Endothelial cell of umbilical vein (primary cell): ENCODE results near the gene PGBD2. TPM values are rescaled to one million over a fixed set of nuclear protein-coding genes. Genes with fewer than 3 reads are reported as not detected.

Experiments used
- BruUV-seq: library from RNA; stranded (reverse); fragments of 400-500 nt; replicated peaks from 2 replicates; lab custom pipeline; 2021; lab: Mats Ljungman, UMichigan
- CTCF ChIA-PET: fragments of 300-600, 350-600 bp; sonication (Branson Sonifier 250); formaldehyde crosslinking; loops from one replicate; lab custom pipeline; 2021; ENCODE audit warnings: antibody characterized with exemption, inconsistent platforms; lab: Charles Lee
- POLR2A ChIA-PET: fragments of 300-600, 350-600 bp; sonication (Branson Sonifier 250); formaldehyde crosslinking; loops from one replicate; lab custom pipeline; 2021; ENCODE audit warnings: antibody characterized with exemption, inconsistent platforms; lab: Charles Lee
- DNase-seq: peaks from one replicate; pipeline ENCODE4 v3.0.0-alpha.2; 2011; ENCODE audit warnings: low read depth, low spot score
- FAIRE-seq: peaks from 2 replicates; lab custom pipeline; 2011; peaks lifted over from hg19 to GRCh38; lab: Jason Lieb, UNC
- H2AFZ ChIP-seq: 2 replicates; pipeline ENCODE4 v1.6.0; 2012; ENCODE audit warnings: low read depth, low read length, control low read depth, inconsistent platforms
- H3K27ac ChIP-seq: 2 replicates; pipeline ENCODE4 v1.5.1; 2011; ENCODE audit warnings: low read depth, mild to moderate bottlenecking, control low read depth, low read length, moderate library complexity; ENCODE audit not compliant: insufficient read depth
- H3K27me3 ChIP-seq, 2 experiments: 2 replicates each; pipeline versions ENCODE4 v1.6.0 to v1.6.1; 2011; ENCODE audit warnings: low read length in 2 of 2, mixed read lengths in 1 of 2; ENCODE audit not compliant: control insufficient read depth in 2 of 2, insufficient read depth in 2 of 2
- H3K36me3 ChIP-seq, 2 experiments: 2 replicates in 1 of 2; 3 replicates in 1 of 2; pipeline ENCODE4 v1.5.1; 2011; ENCODE audit warnings: low read length in 2 of 2, mild to moderate bottlenecking in 1 of 2, moderate library complexity in 1 of 2; ENCODE audit not compliant: control insufficient read depth in 2 of 2, insufficient read depth in 2 of 2; ENCODE audit errors: extremely low read depth in 1 of 2
- H3K4me1 ChIP-seq: 3 replicates; pipeline ENCODE4 v1.5.1; 2011; ENCODE audit warnings: mild to moderate bottlenecking, low read length; ENCODE audit not compliant: control insufficient read depth, insufficient read depth; ENCODE audit errors: extremely low read depth
- H3K4me2 ChIP-seq: 2 replicates; pipeline ENCODE4 v1.6.1; 2011; ENCODE audit warnings: low read length, control low read depth, mixed read lengths; ENCODE audit not compliant: insufficient read depth
- H3K4me3 ChIP-seq, 3 experiments: fragments of 200-600 bp in 1 of 3; sonication (generic), shearing (Covaris generic) in 1 of 3; replicated peaks in 1 of 3; 2 replicates each; pipeline ENCODE4 v1.5.1; 2011 to 2016; ENCODE audit warnings: control low read depth in 3 of 3, low read length in 3 of 3, mild to moderate bottlenecking in 2 of 3, inconsistent platforms in 1 of 3, low read depth in 1 of 3, moderate library complexity in 1 of 3; ENCODE audit not compliant: insufficient read depth in 1 of 3
- H3K79me2 ChIP-seq: 2 replicates; pipeline ENCODE4 v1.6.0; 2012; ENCODE audit warnings: low read length, inconsistent platforms; ENCODE audit not compliant: control insufficient read depth, insufficient read depth
- H3K9ac ChIP-seq: replicated peaks from 2 replicates; pipeline ENCODE3; 2011; ENCODE audit warnings: low read length, control low read depth; ENCODE audit not compliant: insufficient read depth; ENCODE audit errors: extremely low read depth
- H3K9me1 ChIP-seq: replicated peaks from 3 replicates; pipeline ENCODE4 v1.6.0; 2011; ENCODE audit warnings: mild to moderate bottlenecking, low read length; ENCODE audit not compliant: control insufficient read depth, insufficient read depth; ENCODE audit errors: extremely low read depth
- H3K9me3 ChIP-seq: replicated peaks from 2 replicates; pipeline ENCODE4 v1.5.1; 2012; ENCODE audit warnings: low read length, inconsistent platforms; ENCODE audit not compliant: control insufficient read depth, insufficient read depth
- H4K20me1 ChIP-seq: replicated peaks from 2 replicates; pipeline ENCODE3; 2011; ENCODE audit warnings: mild to moderate bottlenecking, low read length; ENCODE audit not compliant: control insufficient read depth, insufficient read depth; ENCODE audit errors: extremely low read depth
- CTCF ChIP-seq, 2 donors: IDR thresholded peaks; 1 replicate in 1 of 2; 2 replicates in 1 of 2; pipeline ENCODE4 v1.5.1; 2011; ENCODE audit warnings: low read length in 2 of 2, mild to moderate bottlenecking in 2 of 2, moderate library complexity in 2 of 2, control low read depth in 1 of 2, inconsistent platforms in 1 of 2, low read depth in 1 of 2; ENCODE audit not compliant: insufficient read depth in 1 of 2; ENCODE audit errors: extremely low read depth in 1 of 2
- EZH2 ChIP-seq: IDR thresholded peaks from 2 replicates; pipeline ENCODE4 v1.6.1; 2012; ENCODE audit warnings: borderline replicate concordance, low read depth, mild to moderate bottlenecking, moderate library complexity, low read length, inconsistent platforms; ENCODE audit not compliant: severe bottlenecking
- FOS ChIP-seq: IDR thresholded peaks from 2 replicates; pipeline ENCODE4 v1.6.1; 2011; ENCODE audit warnings: mild to moderate bottlenecking, low read length, moderate library complexity, borderline replicate concordance; ENCODE audit not compliant: insufficient read depth
- GATA2 ChIP-seq: IDR thresholded peaks from 2 replicates; pipeline ENCODE4 v1.7.0; 2011; ENCODE audit warnings: low read depth, mild to moderate bottlenecking, moderate library complexity, mixed read lengths, low read length; ENCODE audit not compliant: insufficient read length, insufficient read depth
- JUN ChIP-seq: IDR thresholded peaks from 2 replicates; pipeline ENCODE4 v1.6.1; 2011; ENCODE audit warnings: borderline replicate concordance, low read depth; ENCODE audit not compliant: insufficient read length, insufficient read depth
- MAX ChIP-seq: IDR thresholded peaks from 2 replicates; pipeline ENCODE4 v1.6.1; 2011; ENCODE audit not compliant: insufficient read depth, insufficient read length
- MYC ChIP-seq: IDR thresholded peaks from one replicate; pipeline ENCODE4 v1.6.1; 2011; ENCODE audit warnings: mild to moderate bottlenecking, low read depth, low read length
- POLR2A ChIP-seq: IDR thresholded peaks from 2 replicates; pipeline ENCODE4 v1.6.1; 2012; ENCODE audit warnings: low read depth, mild to moderate bottlenecking, control low read depth, low read length
- POLR2AphosphoS5 ChIP-seq: IDR thresholded peaks from 2 replicates; pipeline ENCODE4 v1.6.1; 2012; ENCODE audit warnings: low read depth, mild to moderate bottlenecking, control low read depth, low read length, moderate library complexity; ENCODE audit not compliant: insufficient read depth
- dilution Hi-C: fragments of 300-500 bp; cut with MboI; formaldehyde crosslinking; loops from one replicate; pipeline ENCODE4 v1.15.0; 2019; ENCODE audit warnings: low sequenced_read_pairs; ENCODE audit not compliant: extremely low pct_ligation_motif_present
- intact Hi-C: fragments of 100-400 bp; cut with micrococcal nuclease; formaldehyde crosslinking; loops from one replicate; pipeline ENCODE4 v1.10.0; 2022
- polyA plus RNA-seq, 4 experiments: library from polyadenylated mRNA; depleted of rRNA in 3 of 4; stranded (reverse) in 3 of 4; unstranded in 1 of 4; fragments of >200 nt; gene quantifications; 2 replicates each; pipeline versions ENCODE4 v1.2.1 to v1.2.3, GENCODE V29; 2011 to 2012; ENCODE audit warnings: missing spikeins in 1 of 4
- total RNA-seq: library from RNA; stranded (reverse); gene quantifications from 2 replicates; pipeline ENCODE4 v1.2.3, GENCODE V29; 2021

PGBD2 gene
- total and polyA plus RNA-seq, 2 donors (not counting 3 experiments of a cell fraction or from before 2014, with no cell fraction given), result 5.2 to 6.1 TPM

DNA sequence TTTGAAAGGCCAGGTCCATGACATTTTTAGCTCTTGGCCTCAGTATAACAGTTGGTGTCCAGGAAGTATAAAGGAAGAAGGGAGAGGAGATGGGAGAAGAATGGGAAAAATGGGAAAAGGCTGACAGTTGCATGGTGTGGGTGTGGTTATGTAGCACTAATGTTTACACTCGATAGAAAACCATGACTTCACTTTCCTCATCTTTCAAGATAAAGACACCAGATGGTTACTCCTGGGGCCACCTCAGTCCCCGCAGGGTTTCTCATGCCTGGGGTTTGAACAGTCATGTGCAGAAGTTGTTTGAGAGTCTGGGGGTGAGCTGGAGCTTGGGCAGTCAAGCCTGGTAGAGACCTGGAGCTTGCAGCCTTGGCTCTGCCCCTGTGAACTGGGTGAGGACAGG, 7.9 kb downstream of the PGBD2 start:
- Histone ChIP-seq H3K4me1 (no peaks in the 10 kb centered on the region), H3K36me3 (peaks cover 0 to 17% of the 10 kb centered on the region in 2 experiments), H3K9ac (no peak overlapping the region), H3K79me2 (no peaks in the 10 kb centered on the region), H3K27me3 (no peaks in the 10 kb centered on the region), H3K27ac (no peak overlapping the region), H3K9me1 (no peaks in the 10 kb centered on the region), H3K4me2 (no peak overlapping the region), H4K20me1 (no peaks in the 10 kb centered on the region), H2AFZ (no peak overlapping the region), H3K4me3 (no peak overlapping the region), H3K9me3 (no peaks in the 10 kb centered on the region)
- CTCF ChIA-PET, result no interaction called here
- dilution Hi-C loops, result no loop called here
- POLR2A ChIA-PET, result no interaction called here
- DNase-seq, result no peak
- no peak for FAIRE-seq
- no peak for TF ChIP-seq POLR2A
- no peak for TF ChIP-seq FOS
- no peak for TF ChIP-seq MAX
- TF ChIP-seq MYC, result no peak
- no peak for TF ChIP-seq EZH2
- no peak for TF ChIP-seq GATA2
- TF ChIP-seq JUN, result no peak
- no peak for TF ChIP-seq POLR2AphosphoS5
- no peak for TF ChIP-seq CTCF (IDR thresholded peaks at IDR 0.05; ENCODE audit: extremely low read depth in 1 of 2, insufficient read depth in 1 of 2, low read depth in 1 of 2, low read length in 2 of 2)
- intact Hi-C loops, result no loop called here
- BruUV-seq, result no TSS peak
